GM21360 (cell line): ENCODE data around the gene CTIF.

Experiments used
- ATAC-seq: cut with Tn5 transposase; IDR thresholded peaks from one replicate; pipeline ENCODE4 v1.9.1; 2021; ENCODE audit warnings: mild to moderate bottlenecking, moderate library complexity; ENCODE audit not compliant: unreplicated experiment

The CTIF gene

GRCh38 chr18:48550101-48550729, 11.4 kb downstream of the CTIF start:
- no peak for ATAC-seq

- ATAC-seq, result no peak
Measured at GRCh38 chr18:48551100-48551499, 12.3 kb downstream of the CTIF start.

GRCh38 chr18:48552130-48552529, 13.3 kb downstream of the CTIF start:
- no peak for ATAC-seq

DNA sequence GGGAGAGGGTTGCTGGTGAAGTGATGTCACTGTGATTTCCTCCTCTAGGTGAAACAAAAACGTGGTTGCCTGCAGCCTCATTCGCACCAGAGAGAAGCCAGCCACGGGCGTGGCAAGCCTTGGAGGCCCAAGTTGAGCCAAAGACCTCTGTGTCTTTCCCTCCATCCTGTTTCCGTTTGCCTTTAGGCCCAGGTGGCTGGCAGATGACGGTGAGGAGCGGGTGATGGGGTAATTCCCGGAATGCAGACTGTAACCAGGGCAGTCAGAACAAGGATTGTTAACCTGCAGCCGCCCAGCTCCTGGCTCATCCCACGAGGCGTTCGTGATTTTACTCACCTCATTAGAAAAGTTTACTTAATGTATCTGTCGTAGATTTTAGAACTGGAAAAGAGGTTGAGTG, 14.4 kb downstream of the CTIF start:
- ATAC-seq, result no peak

DNA sequence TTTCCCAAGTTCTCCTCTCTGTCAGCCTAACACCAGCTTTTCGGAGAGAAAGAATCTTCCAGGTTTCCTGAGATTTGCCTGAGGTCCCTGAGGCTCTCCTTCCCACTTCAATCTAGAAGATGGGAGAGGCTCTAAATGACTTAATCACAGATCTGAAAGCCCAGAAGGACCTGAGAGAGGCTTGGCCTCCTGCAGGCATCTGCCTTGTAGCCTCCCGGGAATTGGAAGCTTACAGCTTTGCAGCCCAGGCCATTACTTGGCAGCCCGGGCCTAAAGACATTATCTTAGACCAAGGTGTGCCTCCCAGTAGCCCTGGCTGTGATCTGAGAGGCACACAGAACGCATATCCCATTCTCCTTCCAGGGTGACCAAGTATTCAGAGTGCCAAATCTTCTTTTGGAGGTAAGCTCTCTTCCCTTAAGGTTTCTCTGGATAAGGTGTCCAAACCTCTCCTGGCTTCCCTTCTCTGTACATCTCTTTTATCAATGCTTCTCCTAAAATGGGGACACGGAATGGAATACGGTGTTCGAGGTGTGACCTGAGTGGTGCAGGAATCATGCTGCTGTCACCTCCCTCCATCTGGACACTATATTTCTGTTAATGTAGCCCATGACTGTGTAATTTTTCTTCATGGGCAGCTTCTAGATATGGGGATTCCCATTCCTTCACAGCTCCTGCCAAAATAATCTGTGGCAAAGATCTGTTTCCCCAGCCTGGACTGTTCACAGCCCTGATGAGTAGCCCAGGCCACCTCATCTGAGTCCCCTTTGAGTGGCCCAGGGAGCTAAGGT, 16.0 kb downstream of the CTIF start:
- ATAC-seq, result no peak

DNA sequence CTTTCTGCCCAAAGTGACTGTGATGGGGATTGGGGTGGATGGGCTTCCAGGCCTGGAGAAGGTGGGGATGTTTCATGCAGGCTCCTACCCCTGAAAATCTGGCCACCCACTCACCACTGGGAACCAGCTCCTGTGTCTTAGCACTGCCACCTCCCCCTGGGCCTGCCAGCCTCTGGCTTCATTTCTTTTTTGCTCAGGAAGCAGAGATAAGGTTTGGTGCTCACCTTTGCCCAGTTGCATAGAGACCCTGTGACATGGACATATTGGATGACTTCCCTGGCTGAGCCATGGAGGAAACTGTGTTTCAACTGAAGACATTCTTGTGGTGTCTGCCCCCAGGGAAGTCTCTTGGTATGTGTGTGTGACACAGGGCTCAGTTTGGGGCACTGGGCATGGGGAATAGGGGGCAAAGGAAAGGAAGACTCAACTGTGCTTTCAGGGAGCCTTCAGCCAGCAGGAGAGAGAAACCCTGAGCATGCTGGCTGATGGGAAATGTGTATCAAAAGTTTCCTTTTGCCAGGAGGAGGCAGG, 16.7 kb downstream of the CTIF start:
- no peak for ATAC-seq

- no peak for ATAC-seq
Measured at GRCh38 chr18:48557640-48558174, 18.9 kb downstream of the CTIF start.

- no peak for ATAC-seq
Measured at GRCh38 chr18:48558248-48558647, 19.4 kb downstream of the CTIF start.

- ATAC-seq, result no peak
Measured at GRCh38 chr18:48560491-48560890, 21.7 kb downstream of the CTIF start.

DNA sequence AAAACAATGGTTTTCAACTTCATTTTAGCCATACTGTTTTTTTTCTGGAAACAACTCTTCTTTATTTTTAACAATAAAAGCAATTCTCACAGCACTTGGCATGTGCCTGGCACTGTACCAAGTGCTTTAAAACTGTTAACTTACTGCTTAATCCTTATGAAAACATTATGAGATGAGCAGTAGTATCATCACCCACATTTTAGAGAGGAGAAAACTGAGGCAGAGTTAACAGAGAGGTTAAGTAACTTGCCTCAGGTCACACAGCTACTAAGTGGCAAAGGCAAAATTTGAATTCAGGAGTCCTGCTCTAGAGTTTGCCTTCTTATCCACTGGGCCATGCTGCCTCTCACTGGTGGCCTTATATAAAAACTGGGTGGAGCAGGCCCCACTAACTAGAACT, 23.2 kb downstream of the CTIF start:
- no peak for ATAC-seq

DNA sequence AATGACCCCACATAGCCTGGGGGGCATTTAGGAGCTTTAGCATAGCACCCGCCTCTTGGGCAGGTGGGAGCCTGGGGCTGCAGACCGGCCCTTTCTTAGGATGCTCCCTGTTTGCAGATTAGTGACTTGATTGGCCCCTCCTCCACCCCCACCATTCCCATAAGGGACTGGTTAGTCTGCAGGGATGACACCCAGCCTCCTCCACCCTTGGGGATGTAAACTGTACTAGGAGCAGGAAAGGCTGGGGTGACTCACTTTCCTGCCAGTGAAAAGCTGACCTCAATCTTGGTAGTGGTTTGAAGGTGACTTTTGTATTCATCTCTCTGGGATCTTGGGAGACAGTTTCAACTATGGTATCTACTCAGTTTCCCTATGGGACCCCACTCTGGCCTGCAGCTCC, 24.2 kb downstream of the CTIF start:
- ATAC-seq, result no peak

DNA sequence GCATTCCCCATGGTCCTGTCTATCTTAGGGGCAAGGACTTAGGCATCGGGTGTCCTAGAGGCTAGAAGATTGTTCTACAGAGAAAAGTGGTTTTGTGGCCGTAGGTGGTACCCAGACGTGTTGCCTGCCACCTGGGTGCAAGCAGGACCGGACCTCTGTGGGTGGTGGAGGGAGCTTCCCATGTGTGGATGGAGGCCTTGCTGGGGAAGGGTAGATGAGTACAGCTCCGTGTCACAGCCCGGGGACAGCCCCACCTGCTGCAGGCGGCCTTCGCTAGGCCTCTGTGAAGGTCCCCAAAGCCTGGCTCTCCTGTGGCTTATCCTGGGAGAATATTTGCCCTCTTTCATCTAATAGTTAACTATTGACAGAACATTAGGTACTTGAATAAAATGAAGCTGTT, 25.3 kb downstream of the CTIF start:
- ATAC-seq, result no peak

GRCh38 chr18:48565105-48565504, 26.3 kb downstream of the CTIF start:
- no peak for ATAC-seq

GRCh38 chr18:48566589-48566988, 27.8 kb downstream of the CTIF start:
- ATAC-seq, result no peak

GRCh38 chr18:48567388-48567787, 28.6 kb downstream of the CTIF start:
- ATAC-seq, result no peak

DNA sequence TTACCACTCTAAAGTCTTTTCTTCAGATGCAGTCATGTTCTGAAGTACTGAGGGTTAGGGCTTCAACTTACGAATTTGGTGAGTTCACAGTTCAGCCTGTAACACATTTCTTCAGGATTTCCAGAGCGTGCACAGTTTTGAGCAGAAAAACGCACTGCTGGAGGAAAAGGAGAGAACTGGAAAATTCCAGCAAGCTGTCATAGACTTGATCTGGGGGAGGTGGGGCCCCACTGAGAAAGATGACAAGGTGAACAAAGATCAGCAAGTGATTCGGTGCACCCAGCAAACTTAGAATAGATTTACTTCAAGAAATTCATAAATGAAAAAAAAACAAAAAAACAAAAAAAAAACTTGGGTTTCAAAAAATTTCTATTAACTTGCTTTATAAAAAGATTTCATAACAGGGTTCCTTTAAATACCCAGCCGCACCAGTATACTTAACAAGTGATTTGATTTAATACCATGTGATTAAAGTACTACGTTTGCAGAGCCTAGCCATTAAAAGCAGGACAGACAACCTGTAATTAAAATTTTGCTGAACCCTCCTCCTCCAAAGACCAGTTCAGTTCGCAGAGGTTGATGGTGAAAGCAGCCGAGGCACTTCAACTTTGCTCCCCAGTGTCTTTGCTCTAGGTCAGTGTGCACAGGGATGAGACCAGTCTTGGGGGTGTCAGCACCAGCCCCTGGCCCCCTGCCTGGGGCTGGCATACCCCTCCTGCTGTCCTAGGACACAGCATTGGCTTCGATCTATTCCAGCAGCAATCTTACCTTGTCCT, 30.5 kb downstream of the CTIF start:
- ATAC-seq, result no peak

- ATAC-seq, result no peak
Measured at GRCh38 chr18:48569915-48570264, 31.1 kb downstream of the CTIF start.

DNA sequence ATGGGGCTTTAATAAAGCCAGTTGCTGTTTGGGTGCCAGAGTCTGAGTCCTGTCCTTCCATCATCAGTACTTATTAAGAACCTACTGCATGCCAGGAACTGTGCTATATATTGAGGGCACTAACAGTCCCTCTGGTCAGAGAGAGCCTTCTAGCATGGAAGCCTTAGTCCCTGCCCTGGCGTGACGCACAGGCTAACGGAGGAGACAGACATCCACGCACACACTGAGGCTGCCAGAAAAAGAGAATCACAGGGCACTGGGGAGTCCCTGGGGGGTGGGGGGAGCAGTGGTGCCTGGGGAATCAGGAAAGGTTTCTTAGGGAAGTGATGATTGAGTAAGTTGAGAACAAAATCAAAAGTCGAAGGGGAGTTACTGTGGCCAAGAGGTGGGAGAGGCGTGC, 31.5 kb downstream of the CTIF start:
- ATAC-seq, result no peak

- no peak for ATAC-seq
Measured at GRCh38 chr18:48571639-48572384, 33.0 kb downstream of the CTIF start.

DNA sequence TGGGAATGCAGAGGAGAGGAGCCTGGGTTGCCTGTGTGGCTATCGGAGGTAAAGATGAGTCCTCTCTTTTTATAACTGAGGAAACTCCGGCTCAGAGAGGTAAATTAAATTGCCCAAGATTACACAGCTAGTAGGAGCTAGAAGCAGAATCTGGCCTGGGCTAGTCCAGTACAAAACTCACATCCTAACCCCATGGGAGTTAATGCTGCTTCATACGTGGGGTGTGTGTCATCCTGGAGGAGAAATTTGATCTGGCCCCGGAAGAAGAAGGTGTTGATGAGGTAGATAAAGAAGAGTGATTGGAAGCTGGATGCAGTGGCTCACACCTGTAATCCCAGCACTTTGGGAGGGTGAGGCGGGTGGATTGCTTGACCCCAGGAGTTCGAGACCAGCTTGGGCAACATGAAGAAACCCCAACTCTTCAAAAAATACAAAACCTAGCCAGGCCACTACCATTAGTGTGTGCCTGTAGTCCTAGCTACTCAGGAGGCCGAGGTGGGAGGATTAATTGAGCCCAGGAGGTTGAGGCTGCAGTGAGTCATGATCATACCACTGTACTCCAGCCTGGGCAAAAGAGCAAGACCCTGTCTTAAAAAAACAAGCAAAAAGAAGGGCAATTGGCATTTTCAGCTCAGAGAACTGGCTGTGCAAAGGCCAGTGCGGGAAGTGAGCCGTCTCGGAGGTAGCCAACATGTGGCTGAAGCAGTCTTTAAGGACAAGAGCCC, 33.7 kb downstream of the CTIF start:
- ATAC-seq, result no peak
